RPMI7951 (cell line): ENCODE data around the gene MISP. TPM values are rescaled to one million over a fixed set of nuclear protein-coding genes. Genes with fewer than 3 reads are reported as not detected.

ENCODE experiments used
- DNase-seq: peaks from one replicate; pipeline ENCODE4 v3.0.0-alpha.2; 2012; ENCODE audit warnings: low read depth
- total RNA-seq: library from RNA; depleted of rRNA; stranded (reverse); fragments of >200 nt; shearing (Covaris generic); gene quantifications from 2 replicates; pipeline ENCODE4 v1.2.3, GENCODE V29; 2014; rRNA removed

MISP gene
- total RNA-seq, 1 experiment from 2014 or later = not detected

DNA sequence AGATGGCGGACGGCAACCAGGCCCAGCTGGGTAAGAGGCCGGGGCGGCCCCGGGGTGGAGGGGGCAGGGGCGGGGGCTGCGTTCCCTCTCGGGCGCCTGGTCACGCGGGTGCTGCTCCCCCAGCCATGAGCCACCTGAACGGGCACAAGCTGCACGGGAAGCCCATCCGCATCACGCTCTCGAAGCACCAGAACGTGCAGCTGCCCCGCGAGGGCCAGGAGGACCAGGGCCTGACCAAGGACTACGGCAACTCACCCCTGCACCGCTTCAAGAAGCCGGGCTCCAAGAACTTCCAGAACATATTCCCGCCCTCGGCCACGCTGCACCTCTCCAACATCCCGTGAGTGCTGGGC is 57.5 kb downstream of the MISP start:
- no peak for DNase-seq

DNA sequence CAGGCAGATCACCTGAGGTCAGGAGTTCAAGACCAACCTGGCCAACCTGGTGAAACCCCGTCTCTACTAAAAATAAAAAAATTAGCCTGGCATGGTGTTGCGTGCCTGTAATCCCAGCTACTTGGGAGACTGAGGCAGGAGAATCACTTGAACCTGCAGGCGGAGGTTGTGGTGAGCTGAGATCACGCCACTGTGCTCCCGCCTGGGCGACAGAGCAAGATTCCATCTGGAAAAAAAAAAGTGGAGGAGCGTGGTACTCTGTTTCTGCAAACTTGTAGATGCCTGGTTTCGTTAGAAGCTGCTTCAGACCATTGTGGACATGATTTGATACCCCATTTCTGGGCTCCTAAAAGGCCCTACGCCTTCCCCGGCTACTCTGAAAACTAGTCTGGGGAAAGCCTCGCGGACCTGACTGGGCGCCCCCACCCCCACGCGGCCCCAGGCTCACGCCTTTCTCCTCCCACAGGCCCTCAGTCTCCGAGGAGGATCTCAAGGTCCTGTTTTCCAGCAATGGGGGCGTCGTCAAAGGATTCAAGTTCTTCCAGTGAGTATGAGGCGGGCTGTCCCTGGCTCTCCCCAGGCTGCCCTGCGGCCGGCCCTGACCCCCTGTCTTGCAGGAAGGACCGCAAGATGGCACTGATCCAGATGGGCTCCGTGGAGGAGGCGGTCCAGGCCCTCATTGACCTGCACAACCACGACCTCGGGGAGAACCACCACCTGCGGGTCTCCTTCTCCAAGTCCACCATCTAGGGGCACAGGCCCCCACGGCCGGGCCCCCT is 59.4 kb downstream of the MISP start:
- DNase-seq = no peak

DNA sequence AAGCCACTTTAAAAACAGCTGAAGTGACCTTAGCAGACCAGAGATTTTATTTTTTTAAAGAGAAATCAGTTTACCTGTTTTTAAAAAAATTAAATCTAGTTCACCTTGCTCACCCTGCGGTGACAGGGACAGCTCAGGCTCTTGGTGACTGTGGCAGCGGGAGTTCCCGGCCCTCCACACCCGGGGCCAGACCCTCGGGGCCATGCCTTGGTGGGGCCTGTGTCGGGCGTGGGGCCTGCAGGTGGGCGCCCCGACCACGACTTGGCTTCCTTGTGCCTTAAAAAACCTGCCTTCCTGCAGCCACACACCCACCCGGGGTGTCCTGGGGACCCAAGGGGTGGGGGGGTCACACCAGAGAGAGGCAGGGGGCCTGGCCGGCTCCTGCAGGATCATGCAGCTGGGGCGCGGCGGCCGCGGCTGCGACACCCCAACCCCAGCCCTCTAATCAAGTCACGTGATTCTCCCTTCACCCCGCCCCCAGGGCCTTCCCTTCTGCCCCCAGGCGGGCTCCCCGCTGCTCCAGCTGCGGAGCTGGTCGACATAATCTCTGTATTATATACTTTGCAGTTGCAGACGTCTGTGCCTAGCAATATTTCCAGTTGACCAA is 60.1 kb downstream of the MISP start:
- no peak for DNase-seq

DNA sequence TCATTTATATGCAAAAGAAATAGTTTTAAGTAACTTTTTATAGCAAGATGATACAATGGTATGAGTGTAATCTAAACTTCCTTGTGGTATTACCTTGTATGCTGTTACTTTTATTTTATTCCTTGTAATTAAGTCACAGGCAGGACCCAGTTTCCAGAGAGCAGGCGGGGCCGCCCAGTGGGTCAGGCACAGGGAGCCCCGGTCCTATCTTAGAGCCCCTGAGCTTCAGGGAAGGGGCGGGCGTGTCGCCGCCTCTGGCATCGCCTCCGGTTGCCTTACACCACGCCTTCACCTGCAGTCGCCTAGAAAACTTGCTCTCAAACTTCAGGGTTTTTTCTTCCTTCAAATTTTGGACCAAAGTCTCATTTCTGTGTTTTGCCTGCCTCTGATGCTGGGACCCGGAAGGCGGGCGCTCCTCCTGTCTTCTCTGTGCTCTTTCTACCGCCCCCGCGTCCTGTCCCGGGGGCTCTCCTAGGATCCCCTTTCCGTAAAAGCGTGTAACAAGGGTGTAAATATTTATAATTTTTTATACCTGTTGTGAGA is 60.7 kb downstream of the MISP start:
- no peak for DNase-seq

DNA sequence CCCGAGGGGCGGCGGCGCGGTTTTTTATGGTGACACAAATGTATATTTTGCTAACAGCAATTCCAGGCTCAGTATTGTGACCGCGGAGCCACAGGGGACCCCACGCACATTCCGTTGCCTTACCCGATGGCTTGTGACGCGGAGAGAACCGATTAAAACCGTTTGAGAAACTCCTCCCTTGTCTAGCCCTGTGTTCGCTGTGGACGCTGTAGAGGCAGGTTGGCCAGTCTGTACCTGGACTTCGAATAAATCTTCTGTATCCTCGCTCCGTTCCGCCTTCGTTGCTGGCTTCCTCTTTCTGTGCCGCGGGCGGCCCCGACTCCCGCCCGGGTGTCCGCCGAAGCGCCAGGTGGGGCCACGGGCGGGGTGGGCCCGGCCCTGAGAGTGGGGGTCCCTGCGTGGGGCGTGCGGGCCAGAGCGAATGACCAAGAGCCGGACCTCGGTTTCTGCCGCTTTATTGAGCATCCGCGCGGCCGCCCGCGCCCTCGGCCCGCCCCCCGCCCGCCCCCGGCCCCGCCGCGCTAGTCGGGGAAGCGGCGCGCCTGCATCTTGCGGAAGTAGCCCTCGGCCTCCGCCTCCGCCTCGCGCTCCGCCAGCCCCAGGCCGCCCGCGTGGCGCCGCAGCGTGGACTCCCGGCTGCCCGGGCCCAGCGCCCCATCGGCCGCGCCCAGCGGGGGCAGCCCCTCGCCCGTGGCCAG is 61.3 kb downstream of the MISP start:
- no peak for DNase-seq

DNA sequence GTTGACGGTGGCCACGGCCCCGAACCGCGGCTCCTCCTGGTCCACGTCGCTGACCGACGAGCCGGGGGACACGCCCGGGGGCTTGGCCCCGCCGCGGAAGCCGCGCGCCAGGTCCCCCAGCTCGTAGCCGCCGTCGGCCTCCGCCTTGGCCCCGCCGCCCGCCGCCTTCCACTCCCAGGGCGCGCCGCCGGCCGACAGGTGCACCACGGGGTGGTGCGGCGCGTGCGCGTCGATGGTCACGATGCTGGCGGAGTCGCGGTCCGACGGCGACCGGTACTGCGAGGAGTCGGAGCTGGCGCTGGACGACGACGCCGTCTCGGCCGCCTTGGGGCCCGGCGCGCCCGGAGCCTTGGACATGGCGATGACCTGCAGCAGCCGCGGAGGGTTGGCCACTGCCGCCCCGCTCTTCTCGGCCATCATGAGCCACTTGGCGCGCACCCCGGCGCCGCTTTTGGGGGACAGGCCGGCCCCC is 61.9 kb downstream of the MISP start:
- DNase-seq = no peak

DNA sequence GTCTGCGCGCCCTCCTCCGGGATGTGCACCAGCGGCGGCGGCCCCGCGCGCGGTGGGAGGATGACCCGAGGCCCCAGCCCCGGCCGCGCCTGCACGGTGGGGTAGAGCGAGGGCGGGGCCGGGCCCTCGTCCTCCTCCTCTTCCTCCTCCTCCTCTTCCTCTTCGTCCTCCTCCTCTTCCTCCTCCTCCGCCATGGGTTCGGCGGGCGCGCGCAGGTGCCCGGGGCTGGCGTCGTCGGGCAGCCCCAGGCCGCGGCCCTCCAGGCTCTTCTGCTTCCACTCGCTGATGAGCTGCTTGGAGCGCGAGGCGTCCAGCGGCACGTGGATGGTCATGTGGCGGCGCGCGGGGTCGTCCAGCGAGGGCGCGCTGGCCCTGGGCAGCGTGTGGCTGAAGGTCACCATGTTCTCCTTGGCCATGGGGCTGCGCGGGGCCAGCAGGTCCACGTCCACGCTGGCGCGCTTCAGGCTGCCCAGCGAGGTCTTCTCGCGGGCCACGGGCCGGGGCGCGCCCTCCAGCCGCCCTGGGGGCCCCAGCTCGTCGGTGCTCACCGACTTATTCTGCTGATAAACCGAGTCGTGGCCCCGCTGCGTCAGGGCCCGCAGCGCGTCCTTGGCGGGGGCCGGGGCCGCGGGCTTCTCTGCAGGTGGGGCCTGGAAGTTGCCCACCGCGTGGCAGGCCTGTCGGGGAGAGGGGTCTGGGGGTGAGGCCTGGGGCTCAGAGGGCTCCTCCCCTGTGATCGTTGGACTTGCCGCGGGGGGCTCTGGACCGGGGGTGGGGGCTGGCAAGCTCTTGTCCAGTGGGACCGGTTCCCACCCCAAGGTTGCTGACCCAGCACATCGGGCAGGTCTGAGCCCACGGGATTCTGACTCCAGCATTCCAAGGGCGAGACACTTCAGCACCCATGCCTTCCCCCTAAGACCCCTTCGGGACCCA is 62.6 kb downstream of the MISP start:
- DNase-seq = no peak

Other genes with a start within 250 kb of the MISP start
- 26.2 and 48.8 TPM in 2 replicates for gene TPGS1, start 243.6 kb upstream of the MISP start, total RNA-seq
- 56.4 and 61.8 TPM in 2 replicates for gene CDC34, start 219.4 kb upstream of the MISP start, total RNA-seq
- 1.3 and 3.6 TPM in 2 replicates for gene GZMM, start 207.1 kb upstream of the MISP start, total RNA-seq
- 911 and 1,158 TPM in 2 replicates for gene BSG, start 178.5 kb upstream of the MISP start, total RNA-seq
- gene HCN2, start 161.2 kb upstream of the MISP start, total RNA-seq = 0.24 and 0.39 TPM in 2 replicates
- gene POLRMT, start 117.6 kb upstream of the MISP start, total RNA-seq = 19.3 and 20.5 TPM in 2 replicates
- 0.39 TPM in 1 of 2 replicates, not detected in the other for gene FGF22, start 111.2 kb upstream of the MISP start, total RNA-seq
- gene RNF126, start 87.9 kb upstream of the MISP start, total RNA-seq = 29.3 and 48.7 TPM in 2 replicates
- 4.4 and 19.8 TPM in 2 replicates for gene FSTL3, start 74.7 kb upstream of the MISP start, total RNA-seq
- gene PRSS57, start 55.7 kb upstream of the MISP start, total RNA-seq = not detected in 2 replicates
- 0.10 TPM in 1 of 2 replicates, not detected in the other for gene PALM, start 42.2 kb upstream of the MISP start, total RNA-seq
- gene PTBP1, start 46.3 kb downstream of the MISP start, total RNA-seq = 112 and 121 TPM in 2 replicates
- gene PLPPR3, start 70.8 kb downstream of the MISP start, total RNA-seq = not detected in 2 replicates
- not detected in 2 replicates for gene AZU1, start 76.7 kb downstream of the MISP start, total RNA-seq
- gene PRTN3, start 89.9 kb downstream of the MISP start, total RNA-seq = not detected in 2 replicates
- gene ELANE, start 101.2 kb downstream of the MISP start, total RNA-seq = not detected in 2 replicates
- 0.29 and 0.60 TPM in 2 replicates for gene CFD, start 108.6 kb downstream of the MISP start, total RNA-seq
- 15.1 and 16.5 TPM in 2 replicates for gene MED16, start 142.1 kb downstream of the MISP start, total RNA-seq
- gene RNU6-9, start 142.4 kb downstream of the MISP start, total RNA-seq = not detected in 2 replicates
- gene R3HDM4, start 162.1 kb downstream of the MISP start, total RNA-seq = 19.7 and 29.3 TPM in 2 replicates
- gene KISS1R, start 166.2 kb downstream of the MISP start, total RNA-seq = not detected in 2 replicates
- gene ARID3A, start 174.9 kb downstream of the MISP start, total RNA-seq = 5.3 and 5.6 TPM in 2 replicates
- gene WDR18, start 233.2 kb downstream of the MISP start, total RNA-seq = 47.7 and 67.0 TPM in 2 replicates
- 0.20 and 0.24 TPM in 2 replicates for gene GRIN3B, start 249.3 kb downstream of the MISP start, total RNA-seq